ENCODE measurements around the gene MPV17L2.

The MPV17L2 gene

DNA sequence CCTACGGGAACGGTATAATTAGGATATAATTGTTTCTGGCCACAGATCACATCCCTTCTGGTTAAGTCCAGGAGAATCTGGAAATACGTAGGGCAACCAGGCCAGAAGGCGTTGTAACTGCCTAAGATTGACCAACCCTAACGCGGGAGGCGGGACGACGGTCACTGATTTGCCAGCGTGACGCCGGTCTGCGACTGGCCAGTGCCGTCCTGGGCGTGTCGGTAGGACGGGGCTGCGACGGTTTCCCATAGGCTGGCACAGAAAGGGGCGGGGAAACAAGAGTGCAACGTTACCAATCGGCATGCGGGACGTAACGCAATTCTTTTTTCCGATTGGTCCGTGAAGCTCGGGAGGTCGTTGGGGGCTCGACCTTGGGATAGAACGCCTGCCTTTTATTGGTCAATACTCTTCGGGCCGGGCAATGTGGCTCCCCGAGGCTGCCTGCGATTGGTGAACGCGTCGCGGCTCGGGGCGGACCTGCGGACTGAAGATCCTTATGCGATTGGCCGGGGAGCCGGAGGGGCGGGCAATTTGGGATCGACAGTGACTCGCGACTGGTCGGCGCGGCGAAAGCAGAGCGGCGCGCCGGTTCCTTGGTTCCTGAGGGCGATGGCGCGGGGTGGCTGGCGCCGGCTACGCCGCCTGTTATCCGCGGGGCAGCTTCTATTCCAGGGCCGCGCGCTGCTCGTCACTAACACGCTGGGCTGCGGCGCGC is at the start of gene MPV17L2:
TSS of gene MPV17L2 (plus strand) at position 546 of the 715 bp plus-strand sequence. CDS start at position 610, 64 bp downstream.
- Histone ChIP-seq H3K4me3 (ENCODE audit: low read depth in 1 of 2, low read length in 1 of 2) (peak within 1 kb of the TSS; percentile 77 to 79), H3K27me3 (no peaks in the 10 kb centered on the region)
- TF ChIP-seq CTCF (IDR thresholded peaks at IDR 0.05): peak; percentile 44

GRCh38 chr19:18143902-18144301 is 49.1 kb upstream of the MPV17L2 start:
- H3K9me3 ChIP-seq: peaks cover 9% of the 10 kb centered on the region
- H3K4me1 ChIP-seq (ENCODE audit: control insufficient read depth in 1 of 2, insufficient read depth in 1 of 2, low read depth in 1 of 2, low read length in 1 of 2): no peaks in the 10 kb centered on the region
- peaks cover 98% of the 10 kb centered on the region for H3K36me3 ChIP-seq
- TF ChIP-seq CTCF (IDR thresholded peaks at IDR 0.05): no peak
- no peak overlapping the region for H3K4me3 ChIP-seq (ENCODE audit: low read depth in 1 of 2, low read length in 1 of 2)
- H3K27ac ChIP-seq: no peak overlapping the region
- H3K27me3 ChIP-seq: no peaks in the 10 kb centered on the region

More for the DNA sequence above, at the start of gene MPV17L2:
- Histone ChIP-seq H3K4me1 (ENCODE audit: control insufficient read depth in 1 of 2, insufficient read depth in 1 of 2, low read depth in 1 of 2, low read length in 1 of 2) (peaks cover 26 to 31% of the 10 kb centered on the region in 2 experiments), H3K36me3 (peaks cover 14% of the 10 kb centered on the region), H3K9me3 (no peaks in the 10 kb centered on the region), H3K27ac (peak within 1 kb of the TSS; percentile 91)

DNA sequence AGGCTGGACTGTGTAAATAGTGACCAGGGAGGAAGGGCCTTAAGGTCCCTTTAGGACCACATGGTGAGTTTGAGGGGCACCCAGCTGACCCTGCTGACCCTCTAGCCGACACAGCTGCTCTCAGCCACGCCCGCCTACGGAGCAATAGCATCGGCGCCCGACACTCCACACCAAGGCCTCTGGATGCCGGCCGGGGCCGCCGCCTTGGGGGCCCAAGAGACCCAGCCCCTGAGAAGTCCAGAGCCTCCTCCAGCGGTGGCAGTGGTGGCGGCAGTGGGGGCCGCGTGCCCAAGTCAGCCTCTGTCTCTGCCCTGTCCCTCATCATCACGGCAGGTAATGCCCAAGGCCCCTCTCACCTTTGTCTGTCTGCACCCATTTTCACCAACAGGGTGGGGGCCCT is 48.7 kb upstream of the MPV17L2 start:
- no peaks in the 10 kb centered on the region for H3K27me3 ChIP-seq
- no peaks in the 10 kb centered on the region for H3K4me1 ChIP-seq (ENCODE audit: control insufficient read depth in 1 of 2, insufficient read depth in 1 of 2, low read depth in 1 of 2, low read length in 1 of 2)
- H3K36me3 ChIP-seq: peaks cover 98% of the 10 kb centered on the region
- H3K27ac ChIP-seq: no peak overlapping the region
- no peak overlapping the region for H3K4me3 ChIP-seq (ENCODE audit: low read depth in 1 of 2, low read length in 1 of 2)
- peaks cover 9% of the 10 kb centered on the region for H3K9me3 ChIP-seq
- no peak for TF ChIP-seq CTCF (IDR thresholded peaks at IDR 0.05)

DNA sequence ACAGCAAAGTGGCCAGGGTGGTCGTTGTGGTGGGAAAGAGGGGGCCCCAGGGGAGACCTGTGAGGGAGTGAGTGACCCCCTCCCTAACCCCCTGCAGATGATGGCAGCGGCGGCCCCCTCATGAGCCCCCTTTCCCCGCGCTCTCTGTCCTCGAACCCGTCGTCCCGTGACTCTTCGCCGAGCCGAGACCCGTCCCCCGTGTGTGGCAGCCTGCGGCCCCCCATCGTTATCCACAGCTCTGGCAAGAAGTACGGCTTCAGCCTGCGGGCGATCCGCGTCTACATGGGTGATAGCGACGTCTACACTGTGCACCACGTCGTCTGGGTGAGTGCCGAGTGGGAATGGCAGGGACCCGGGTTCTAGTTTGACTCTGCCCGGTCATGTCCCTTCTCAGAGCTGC is 48.1 kb upstream of the MPV17L2 start:
- Histone ChIP-seq H3K4me3 (ENCODE audit: low read depth in 1 of 2, low read length in 1 of 2) (no peak overlapping the region), H3K27me3 (no peaks in the 10 kb centered on the region), H3K4me1 (ENCODE audit: control insufficient read depth in 1 of 2, insufficient read depth in 1 of 2, low read depth in 1 of 2, low read length in 1 of 2) (no peaks in the 10 kb centered on the region), H3K9me3 (peaks cover 9% of the 10 kb centered on the region), H3K36me3 (peaks cover 100% of the 10 kb centered on the region), H3K27ac (no peak overlapping the region)
- TF ChIP-seq CTCF (IDR thresholded peaks at IDR 0.05): no peak

DNA sequence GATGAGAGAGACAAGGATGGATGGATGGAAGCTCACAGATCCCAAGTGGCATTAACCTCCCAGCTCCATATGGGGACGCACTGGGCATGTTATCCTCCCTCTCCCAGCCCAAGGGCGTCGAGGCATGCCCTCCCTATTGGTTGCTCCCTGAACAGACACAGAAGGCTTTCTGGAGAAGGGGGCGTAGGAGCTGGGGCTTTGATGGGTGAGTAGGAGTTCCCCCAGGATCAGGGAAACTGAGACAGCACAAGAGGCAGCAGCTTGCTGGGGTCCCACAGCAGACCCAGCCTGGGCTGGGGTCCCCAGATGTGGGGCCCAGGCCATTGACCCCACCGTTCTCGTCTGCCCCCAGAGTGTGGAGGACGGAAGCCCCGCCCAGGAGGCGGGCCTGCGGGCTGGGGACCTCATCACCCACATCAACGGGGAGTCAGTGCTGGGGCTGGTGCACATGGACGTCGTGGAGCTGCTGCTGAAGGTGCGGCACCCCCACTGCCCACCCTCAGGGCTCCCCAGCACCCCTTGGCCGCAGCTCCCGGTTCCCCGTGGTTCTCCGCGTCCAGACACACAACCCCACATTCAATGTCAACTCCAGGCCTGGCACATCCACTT is 47.5 kb upstream of the MPV17L2 start:
- no peak overlapping the region for H3K27ac ChIP-seq
- no peaks in the 10 kb centered on the region for H3K4me1 ChIP-seq (ENCODE audit: control insufficient read depth in 1 of 2, insufficient read depth in 1 of 2, low read depth in 1 of 2, low read length in 1 of 2)

More for the DNA sequence above, 47.5 kb upstream of the MPV17L2 start:
- Histone ChIP-seq H3K9me3 (peaks cover 9% of the 10 kb centered on the region), H3K4me3 (ENCODE audit: low read depth in 1 of 2, low read length in 1 of 2) (no peak overlapping the region), H3K36me3 (peaks cover 100% of the 10 kb centered on the region), H3K27me3 (no peaks in the 10 kb centered on the region)
- TF ChIP-seq CTCF (IDR thresholded peaks at IDR 0.05): no peak

All from neutrophil (primary cell).